Measurements from ENCODE around the gene LOXL3.
"Not testable (repeated sequence)": the region's sequence is repeated elsewhere in the genome, so short reads cannot be mapped to it uniquely, and the experiment has no call there.

Gene LOXL3

DNA sequence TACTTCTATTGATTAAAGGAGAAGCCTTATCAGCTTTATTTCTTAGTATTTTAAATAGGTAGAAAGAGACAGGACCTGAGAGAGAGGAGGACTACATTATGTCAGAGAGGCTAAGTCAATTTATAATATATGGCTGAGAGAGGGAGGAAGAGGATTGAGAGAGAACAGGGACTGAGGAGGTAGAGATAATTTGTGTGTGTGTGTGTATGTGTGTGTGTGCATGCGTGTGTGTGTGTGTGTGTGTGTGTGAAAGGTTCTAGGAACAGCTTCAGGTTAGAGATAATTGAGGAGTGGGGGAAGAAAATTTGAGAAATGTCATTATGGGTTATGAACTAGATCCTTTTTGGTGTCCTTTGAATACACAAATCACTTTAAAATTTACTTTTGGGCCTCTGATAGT is 15.9 kb upstream of the LOXL3 start:
- H3K36me3 ChIP-seq (ENCODE audit: insufficient read depth, low read length), result no peaks in the 10 kb centered on the region
- no peak overlapping the region for H3K4me3 ChIP-seq (ENCODE audit: low read length)
- no peak overlapping the region for H3K4me2 ChIP-seq (ENCODE audit: low read length)
- H3K9ac ChIP-seq (ENCODE audit: low read depth, low read length), result no peak overlapping the region
- H3K4me1 ChIP-seq (ENCODE audit: control insufficient read depth, insufficient read depth, low read length), result peaks cover 57% of the 10 kb centered on the region
- no peaks in the 10 kb centered on the region for H3K9me3 ChIP-seq (replicated peaks; ENCODE audit: low read length)
- no peaks in the 10 kb centered on the region for H3K27me3 ChIP-seq (ENCODE audit: control insufficient read depth, insufficient read depth, low read length)

GRCh38 chr2:74567881-74568280 is 14.1 kb upstream of the LOXL3 start:
- Histone ChIP-seq H3K27me3 (ENCODE audit: control insufficient read depth, insufficient read depth, low read length) (no peaks in the 10 kb centered on the region), H3K4me3 (ENCODE audit: low read length) (peak overlapping the region; percentile 45), H3K4me1 (ENCODE audit: control insufficient read depth, insufficient read depth, low read length) (peaks cover 58% of the 10 kb centered on the region), H3K9ac (ENCODE audit: low read depth, low read length) (peak overlapping the region; percentile 75), H3K9me3 (replicated peaks; ENCODE audit: low read length) (no peaks in the 10 kb centered on the region), H3K36me3 (ENCODE audit: insufficient read depth, low read length) (no peaks in the 10 kb centered on the region), H3K4me2 (ENCODE audit: low read length) (peak overlapping the region; percentile 72)

DNA sequence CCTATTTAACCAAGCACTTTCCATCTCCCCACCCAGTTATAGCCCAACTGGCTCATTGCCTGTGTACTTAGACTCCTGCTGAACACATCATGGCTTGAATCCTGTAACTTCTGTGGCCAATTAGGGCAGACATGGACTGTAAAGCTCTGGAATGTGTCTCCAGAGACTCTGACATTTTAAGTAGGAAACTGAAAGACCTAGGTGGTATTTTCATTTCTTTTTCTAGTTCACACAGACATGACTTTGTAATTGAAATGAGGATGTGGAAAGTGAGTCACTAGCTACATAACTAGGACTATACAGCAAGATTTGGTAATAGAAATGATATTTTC is 13.0 kb upstream of the LOXL3 start:
- Histone ChIP-seq H3K4me1 (ENCODE audit: control insufficient read depth, insufficient read depth, low read length) (peaks cover 68% of the 10 kb centered on the region), H3K36me3 (ENCODE audit: insufficient read depth, low read length) (no peaks in the 10 kb centered on the region), H3K4me3 (ENCODE audit: low read length) (no peak overlapping the region), H3K9me3 (replicated peaks; ENCODE audit: low read length) (no peaks in the 10 kb centered on the region), H3K27me3 (ENCODE audit: control insufficient read depth, insufficient read depth, low read length) (no peaks in the 10 kb centered on the region), H3K9ac (ENCODE audit: low read depth, low read length) (no peak overlapping the region), H3K4me2 (ENCODE audit: low read length) (peak overlapping the region; percentile 3)

DNA sequence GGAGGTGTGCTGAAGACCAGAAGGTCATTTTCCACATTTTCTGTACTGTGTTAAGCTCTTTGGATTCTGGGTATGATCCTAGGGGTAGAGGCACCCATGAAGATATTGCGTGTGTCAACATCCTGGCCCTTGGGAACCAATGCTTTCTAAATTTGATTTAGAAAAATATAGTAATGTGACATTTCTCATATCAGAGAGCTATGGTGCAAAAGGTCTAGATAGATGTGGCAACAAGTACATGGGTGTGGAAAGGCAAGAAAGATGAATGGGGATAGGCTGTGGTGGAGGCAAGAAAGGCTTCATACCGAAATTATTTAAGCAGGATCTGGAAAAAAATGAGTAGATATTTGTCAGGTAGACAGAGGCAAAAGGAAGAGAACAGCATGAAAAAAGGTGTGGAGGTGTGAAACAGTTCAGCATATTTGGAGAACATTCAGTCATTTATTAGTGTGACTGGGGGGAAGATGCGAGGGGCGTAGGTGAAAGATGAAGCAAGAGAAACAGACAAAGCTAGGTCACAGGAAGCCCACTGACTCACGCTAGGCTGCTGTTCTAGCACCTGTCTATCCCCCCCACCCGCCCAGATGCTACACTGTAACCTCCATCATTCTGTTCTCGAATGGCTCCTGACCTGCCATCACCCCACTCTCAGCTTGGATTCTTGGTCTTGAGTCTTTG is 12.5 kb upstream of the LOXL3 start:
- H3K4me3 ChIP-seq (ENCODE audit: low read length), result no peak overlapping the region
- peaks cover 68% of the 10 kb centered on the region for H3K4me1 ChIP-seq (ENCODE audit: control insufficient read depth, insufficient read depth, low read length)
- no peaks in the 10 kb centered on the region for H3K27me3 ChIP-seq (ENCODE audit: control insufficient read depth, insufficient read depth, low read length)
- H3K9ac ChIP-seq (ENCODE audit: low read depth, low read length), result peak overlapping the region; percentile 1
- no peaks in the 10 kb centered on the region for H3K36me3 ChIP-seq (ENCODE audit: insufficient read depth, low read length)
- H3K9me3 ChIP-seq (replicated peaks; ENCODE audit: low read length), result no peaks in the 10 kb centered on the region
- peak overlapping the region; percentile 3 for H3K4me2 ChIP-seq (ENCODE audit: low read length)

DNA sequence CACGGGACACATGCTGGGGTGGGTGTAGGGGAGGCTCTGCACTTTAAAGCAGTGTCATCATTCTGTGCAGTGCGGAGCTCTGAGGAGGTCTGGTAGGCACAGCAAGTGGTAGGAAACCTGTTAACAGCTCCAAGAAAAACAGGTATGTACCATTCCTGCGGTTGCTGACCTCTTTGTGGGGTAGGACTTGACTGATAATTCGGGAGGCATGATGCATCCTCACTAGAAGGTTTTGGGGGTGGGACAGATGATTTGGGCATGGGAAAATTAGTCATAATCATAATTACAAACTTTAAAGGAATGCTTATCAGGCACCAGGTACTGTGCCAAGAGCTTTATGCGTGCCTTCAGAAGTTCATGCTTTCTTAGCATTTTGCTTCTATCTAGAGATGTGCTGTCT is 10.5 kb upstream of the LOXL3 start:
- Histone ChIP-seq H3K36me3 (ENCODE audit: insufficient read depth, low read length) (no peaks in the 10 kb centered on the region), H3K27me3 (ENCODE audit: control insufficient read depth, insufficient read depth, low read length) (no peaks in the 10 kb centered on the region), H3K4me3 (ENCODE audit: low read length) (no peak overlapping the region), H3K4me2 (ENCODE audit: low read length) (peak overlapping the region; percentile 58), H3K9me3 (replicated peaks; ENCODE audit: low read length) (no peaks in the 10 kb centered on the region), H3K4me1 (ENCODE audit: control insufficient read depth, insufficient read depth, low read length) (peaks cover 74% of the 10 kb centered on the region), H3K9ac (ENCODE audit: low read depth, low read length) (peak overlapping the region; percentile 24)

- no peaks in the 10 kb centered on the region for H3K27me3 ChIP-seq (ENCODE audit: control insufficient read depth, insufficient read depth, low read length)
- no peak overlapping the region for H3K4me2 ChIP-seq (ENCODE audit: low read length)
- peaks cover 55% of the 10 kb centered on the region for H3K4me1 ChIP-seq (ENCODE audit: control insufficient read depth, insufficient read depth, low read length)
Observed at GRCh38 chr2:74562126-74562775, 8.5 kb upstream of the LOXL3 start.

GRCh38 chr2:74561022-74561421 is 7.3 kb upstream of the LOXL3 start:
- Histone ChIP-seq H3K4me1 (ENCODE audit: control insufficient read depth, insufficient read depth, low read length) (peaks cover 47% of the 10 kb centered on the region), H3K36me3 (ENCODE audit: insufficient read depth, low read length) (peaks cover 15% of the 10 kb centered on the region)
- H3K9ac ChIP-seq (ENCODE audit: low read depth, low read length); H3K4me2 ChIP-seq (ENCODE audit: low read length); H3K4me3 ChIP-seq (ENCODE audit: low read length); H3K9me3 ChIP-seq (replicated peaks; ENCODE audit: low read length); H3K27me3 ChIP-seq (ENCODE audit: control insufficient read depth, insufficient read depth, low read length): not testable (repeated sequence)

More at GRCh38 chr2:74562126-74562775, 8.5 kb upstream of the LOXL3 start:
- Histone ChIP-seq H3K9me3 (replicated peaks; ENCODE audit: low read length) (no peaks in the 10 kb centered on the region), H3K9ac (ENCODE audit: low read depth, low read length) (no peak overlapping the region), H3K4me3 (ENCODE audit: low read length) (no peak overlapping the region), H3K36me3 (ENCODE audit: insufficient read depth, low read length) (peaks cover 3% of the 10 kb centered on the region)

GRCh38 chr2:74560591-74560990 is 6.8 kb upstream of the LOXL3 start:
- Histone ChIP-seq H3K36me3 (ENCODE audit: insufficient read depth, low read length) (peaks cover 15% of the 10 kb centered on the region), H3K9me3 (replicated peaks; ENCODE audit: low read length) (no peaks in the 10 kb centered on the region), H3K4me1 (ENCODE audit: control insufficient read depth, insufficient read depth, low read length) (peaks cover 47% of the 10 kb centered on the region), H3K4me3 (ENCODE audit: low read length) (no peak overlapping the region), H3K4me2 (ENCODE audit: low read length) (no peak overlapping the region), H3K27me3 (ENCODE audit: control insufficient read depth, insufficient read depth, low read length) (no peaks in the 10 kb centered on the region), H3K9ac (ENCODE audit: low read depth, low read length) (no peak overlapping the region)

- H3K4me1 ChIP-seq (ENCODE audit: control insufficient read depth, insufficient read depth, low read length), result peaks cover 52% of the 10 kb centered on the region
- H3K4me2 ChIP-seq (ENCODE audit: low read length), result no peak overlapping the region
- no peaks in the 10 kb centered on the region for H3K27me3 ChIP-seq (ENCODE audit: control insufficient read depth, insufficient read depth, low read length)
- H3K9me3 ChIP-seq (replicated peaks; ENCODE audit: low read length), result no peaks in the 10 kb centered on the region
- H3K9ac ChIP-seq (ENCODE audit: low read depth, low read length), result no peak overlapping the region
- no peak overlapping the region for H3K4me3 ChIP-seq (ENCODE audit: low read length)
- H3K36me3 ChIP-seq (ENCODE audit: insufficient read depth, low read length), result peaks cover 15% of the 10 kb centered on the region
Observed at GRCh38 chr2:74559912-74560311, 6.2 kb upstream of the LOXL3 start.

DNA sequence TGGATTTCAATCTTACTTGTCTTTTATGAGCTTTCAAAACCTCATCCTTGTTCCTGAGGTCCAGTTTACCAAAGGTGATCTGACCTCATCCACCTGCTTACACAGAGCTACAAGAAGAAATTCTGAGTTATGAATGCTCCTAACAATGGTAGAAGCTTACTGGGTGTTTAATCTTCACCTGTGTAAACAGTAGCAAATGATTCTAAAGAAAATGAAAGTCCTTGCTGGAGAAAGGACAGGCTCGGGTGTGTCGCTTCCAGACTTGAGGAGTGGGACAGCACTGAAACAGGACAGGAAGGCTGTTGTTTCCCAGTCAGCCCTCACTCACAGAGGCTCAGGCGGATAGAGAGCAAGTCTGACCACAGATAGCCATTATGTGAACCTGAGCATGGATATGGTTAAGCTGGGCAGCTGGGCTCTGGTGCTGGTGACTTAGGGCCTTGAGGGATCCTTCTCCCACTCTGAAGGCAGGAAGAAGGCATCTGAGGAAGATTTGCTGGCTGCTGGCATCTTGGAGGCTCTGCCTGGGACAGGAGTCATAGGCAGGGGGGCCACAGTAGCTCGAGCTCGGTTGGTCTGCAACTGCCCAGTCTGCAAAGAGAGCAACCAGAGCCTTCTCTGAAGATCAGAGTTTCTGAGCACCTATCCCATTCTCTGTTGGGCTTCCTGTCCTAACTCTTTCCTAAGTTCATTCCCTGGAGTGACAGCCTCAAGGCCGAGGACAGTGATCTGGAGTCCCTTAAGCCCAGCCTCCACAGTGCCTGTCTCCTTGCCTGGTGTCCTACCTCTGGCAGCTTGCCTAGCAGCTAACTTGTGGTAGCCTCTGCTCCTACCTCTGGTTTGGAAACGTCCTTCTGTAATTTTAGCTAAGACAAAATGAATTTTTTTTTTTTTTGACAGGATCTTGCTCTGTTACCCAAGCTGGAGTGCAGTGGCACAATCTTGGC is 4.8 kb upstream of the LOXL3 start:
- peaks cover 15% of the 10 kb centered on the region for H3K36me3 ChIP-seq (ENCODE audit: insufficient read depth, low read length)
- H3K4me3 ChIP-seq (ENCODE audit: low read length), result no peak overlapping the region
- no peaks in the 10 kb centered on the region for H3K9me3 ChIP-seq (replicated peaks; ENCODE audit: low read length)
- H3K4me2 ChIP-seq (ENCODE audit: low read length), result no peak overlapping the region
- no peaks in the 10 kb centered on the region for H3K27me3 ChIP-seq (ENCODE audit: control insufficient read depth, insufficient read depth, low read length)
- H3K4me1 ChIP-seq (ENCODE audit: control insufficient read depth, insufficient read depth, low read length), result peaks cover 41% of the 10 kb centered on the region
- H3K9ac ChIP-seq (ENCODE audit: low read depth, low read length), result no peak overlapping the region

- no peak overlapping the region for H3K4me3 ChIP-seq (ENCODE audit: low read length)
- H3K9me3 ChIP-seq (replicated peaks; ENCODE audit: low read length), result no peaks in the 10 kb centered on the region
- no peaks in the 10 kb centered on the region for H3K27me3 ChIP-seq (ENCODE audit: control insufficient read depth, insufficient read depth, low read length)
- no peak overlapping the region for H3K4me2 ChIP-seq (ENCODE audit: low read length)
- no peak overlapping the region for H3K9ac ChIP-seq (ENCODE audit: low read depth, low read length)
- H3K4me1 ChIP-seq (ENCODE audit: control insufficient read depth, insufficient read depth, low read length), result peaks cover 42% of the 10 kb centered on the region
- H3K36me3 ChIP-seq (ENCODE audit: insufficient read depth, low read length), result peaks cover 15% of the 10 kb centered on the region
Observed at GRCh38 chr2:74556831-74557370, 3.2 kb upstream of the LOXL3 start.

Data from skeletal muscle satellite cell (primary cell).